GM12878 (cell line): ENCODE data around the gene ASGR2. TPM values are rescaled to one million over a fixed set of nuclear protein-coding genes. Genes with fewer than 3 reads are reported as not detected.

ENCODE experiments used
- ASH2L ChIP-seq: fragments of 300-600, 200-600 bp; sonication (generic); IDR thresholded peaks from 2 replicates; pipeline ENCODE4 v1.6.1; 2017; ENCODE audit warnings: low read depth, mild to moderate bottlenecking, borderline replicate concordance
- BCL3 ChIP-seq: IDR thresholded peaks from 2 replicates; pipeline ENCODE4 v1.6.1; 2011; ENCODE audit warnings: borderline replicate concordance, low read depth, mild to moderate bottlenecking, moderate library complexity, low read length; ENCODE audit not compliant: insufficient read depth, poor library complexity, severe bottlenecking
- CBFB ChIP-seq: IDR thresholded peaks from 2 replicates; pipeline ENCODE4 v1.6.1; 2016; ENCODE audit warnings: antibody characterized with exemption, low read depth
- FOXM1 ChIP-seq: IDR thresholded peaks from 2 replicates; pipeline ENCODE4 v1.6.1; 2012; ENCODE audit warnings: low read depth, mild to moderate bottlenecking, inconsistent platforms, low read length, moderate library complexity
- IRF5 ChIP-seq: fragments of 450-650 bp; IDR thresholded peaks from 2 replicates; pipeline ENCODE4 v1.6.1; 2017; ENCODE audit warnings: borderline replicate concordance
- MXI1 ChIP-seq: fragments of 150-350 bp; IDR thresholded peaks from 2 replicates; pipeline ENCODE4 v1.6.1; 2011; ENCODE audit warnings: low read depth, mild to moderate bottlenecking, inconsistent platforms, low read length, improper control_type of control experiment
- NBN ChIP-seq: fragments of 450-650 bp; IDR thresholded peaks from 2 replicates; pipeline ENCODE4 v1.6.1; 2016
- NFYA ChIP-seq: IDR thresholded peaks from 2 replicates; pipeline ENCODE4 v1.6.1; 2011; ENCODE audit warnings: low read depth, mild to moderate bottlenecking, low read length, improper control_type of control experiment, borderline replicate concordance
- POLR2A ChIP-seq: IDR thresholded peaks from 2 replicates; pipeline ENCODE4 v1.6.1; 2011; ENCODE audit warnings: low read depth, mild to moderate bottlenecking, low read length
- TAF1 ChIP-seq: IDR thresholded peaks from 2 replicates; pipeline ENCODE4 v1.6.1; 2011; ENCODE audit warnings: mild to moderate bottlenecking, low read depth, low read length, borderline replicate concordance
- TCF7 ChIP-seq: IDR thresholded peaks from 2 replicates; pipeline ENCODE4 v1.6.1; 2014; ENCODE audit warnings: antibody characterized with exemption, borderline replicate concordance
- ZBED1 ChIP-seq: IDR thresholded peaks from 2 replicates; pipeline ENCODE4 v1.6.1; 2016; ENCODE audit warnings: borderline replicate concordance
- ZNF24 ChIP-seq: fragments of 450-650 bp; IDR thresholded peaks from 2 replicates; pipeline ENCODE4 v1.6.1; 2017; ENCODE audit warnings: antibody characterized with exemption, mild to moderate bottlenecking
- ZNF384 ChIP-seq: IDR thresholded peaks from 2 replicates; pipeline ENCODE4 v1.6.1; 2012; ENCODE audit warnings: low read depth, mild to moderate bottlenecking, low read length, improper control_type of control experiment, borderline replicate concordance
- ZSCAN29 ChIP-seq: fragments of 450-650 bp; IDR thresholded peaks from 2 replicates; pipeline ENCODE4 v1.6.1; 2017; ENCODE audit warnings: mild to moderate bottlenecking, moderate library complexity
- polyA plus RNA-seq, 11 experiments: library from polyadenylated mRNA; depleted of rRNA in 4 of 11; unstranded in 6 of 11; stranded (reverse) in 5 of 11; fragments of >200 nt; fragmentation: Nextera tagmentation in 4 of 11; fragmentation: Illumina TruSeq in 1 of 11; extraction: Ambion mirVana in 4 of 11; extraction: Trizol in 1 of 11; gene quantifications; 1 replicate in 1 of 11; 2 replicates in 10 of 11; pipeline versions ENCODE4 v1.2.1 to v1.2.3, GENCODE V29; 2011 to 2016; ENCODE audit warnings: inconsistent platforms in 2 of 11, missing spikeins in 2 of 11, low read depth in 1 of 11
- total RNA-seq, 4 experiments: library from RNA; depleted of rRNA in 3 of 4; stranded (reverse); fragments of >200 nt in 3 of 4; fragmentation: Illumina TruSeq in 1 of 4; extraction: Trizol in 1 of 4; gene quantifications; 2 replicates each; pipeline versions ENCODE4 v1.2.1 to v1.2.3, GENCODE V29; 2013 to 2021
- TF ChIP-seq, protein P1 (sequence below): fragments of 450-650 bp; IDR thresholded peaks from 2 replicates; pipeline ENCODE4 v1.6.1; 2016; ENCODE audit warnings: mild to moderate bottlenecking, moderate library complexity, borderline replicate concordance
- TF ChIP-seq, protein P2 (sequence below), 3 experiments: IDR thresholded peaks in 2 of 3; conservative IDR thresholded peaks in 1 of 3; 2 replicates each; pipeline ENCODE4 v1.5.1; 2011; ENCODE audit warnings: low read depth in 3 of 3, low read length in 3 of 3, mild to moderate bottlenecking in 3 of 3, control low read depth in 2 of 3, moderate library complexity in 2 of 3, inconsistent platforms in 1 of 3, mixed read lengths in 1 of 3; ENCODE audit not compliant: control insufficient read depth in 2 of 3, insufficient read depth in 1 of 3; ENCODE audit errors: extremely low read depth in 1 of 3

The ASGR2 gene
- total and polyA plus RNA-seq, 10 of the 15 experiments (the other 5 are each of a cell fraction or from before 2014, with no cell fraction given), result not detected

GRCh38 chr17:7136266-7136877, 21.8 kb upstream of the ASGR2 start (continued):
- TF ChIP-seq IRF5, result no peak
- TF ChIP-seq CBFB, result no peak
- no peak for TF ChIP-seq MXI1
- TF ChIP-seq, protein P1, sequence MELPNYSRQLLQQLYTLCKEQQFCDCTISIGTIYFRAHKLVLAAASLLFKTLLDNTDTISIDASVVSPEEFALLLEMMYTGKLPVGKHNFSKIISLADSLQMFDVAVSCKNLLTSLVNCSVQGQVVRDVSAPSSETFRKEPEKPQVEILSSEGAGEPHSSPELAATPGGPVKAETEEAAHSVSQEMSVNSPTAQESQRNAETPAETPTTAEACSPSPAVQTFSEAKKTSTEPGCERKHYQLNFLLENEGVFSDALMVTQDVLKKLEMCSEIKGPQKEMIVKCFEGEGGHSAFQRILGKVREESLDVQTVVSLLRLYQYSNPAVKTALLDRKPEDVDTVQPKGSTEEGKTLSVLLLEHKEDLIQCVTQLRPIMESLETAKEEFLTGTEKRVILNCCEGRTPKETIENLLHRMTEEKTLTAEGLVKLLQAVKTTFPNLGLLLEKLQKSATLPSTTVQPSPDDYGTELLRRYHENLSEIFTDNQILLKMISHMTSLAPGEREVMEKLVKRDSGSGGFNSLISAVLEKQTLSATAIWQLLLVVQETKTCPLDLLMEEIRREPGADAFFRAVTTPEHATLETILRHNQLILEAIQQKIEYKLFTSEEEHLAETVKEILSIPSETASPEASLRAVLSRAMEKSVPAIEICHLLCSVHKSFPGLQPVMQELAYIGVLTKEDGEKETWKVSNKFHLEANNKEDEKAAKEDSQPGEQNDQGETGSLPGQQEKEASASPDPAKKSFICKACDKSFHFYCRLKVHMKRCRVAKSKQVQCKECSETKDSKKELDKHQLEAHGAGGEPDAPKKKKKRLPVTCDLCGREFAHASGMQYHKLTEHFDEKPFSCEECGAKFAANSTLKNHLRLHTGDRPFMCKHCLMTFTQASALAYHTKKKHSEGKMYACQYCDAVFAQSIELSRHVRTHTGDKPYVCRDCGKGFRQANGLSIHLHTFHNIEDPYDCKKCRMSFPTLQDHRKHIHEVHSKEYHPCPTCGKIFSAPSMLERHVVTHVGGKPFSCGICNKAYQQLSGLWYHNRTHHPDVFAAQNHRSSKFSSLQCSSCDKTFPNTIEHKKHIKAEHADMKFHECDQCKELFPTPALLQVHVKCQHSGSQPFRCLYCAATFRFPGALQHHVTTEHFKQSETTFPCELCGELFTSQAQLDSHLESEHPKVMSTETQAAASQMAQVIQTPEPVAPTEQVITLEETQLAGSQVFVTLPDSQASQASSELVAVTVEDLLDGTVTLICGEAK, result no peak
- TF ChIP-seq, protein P2, sequence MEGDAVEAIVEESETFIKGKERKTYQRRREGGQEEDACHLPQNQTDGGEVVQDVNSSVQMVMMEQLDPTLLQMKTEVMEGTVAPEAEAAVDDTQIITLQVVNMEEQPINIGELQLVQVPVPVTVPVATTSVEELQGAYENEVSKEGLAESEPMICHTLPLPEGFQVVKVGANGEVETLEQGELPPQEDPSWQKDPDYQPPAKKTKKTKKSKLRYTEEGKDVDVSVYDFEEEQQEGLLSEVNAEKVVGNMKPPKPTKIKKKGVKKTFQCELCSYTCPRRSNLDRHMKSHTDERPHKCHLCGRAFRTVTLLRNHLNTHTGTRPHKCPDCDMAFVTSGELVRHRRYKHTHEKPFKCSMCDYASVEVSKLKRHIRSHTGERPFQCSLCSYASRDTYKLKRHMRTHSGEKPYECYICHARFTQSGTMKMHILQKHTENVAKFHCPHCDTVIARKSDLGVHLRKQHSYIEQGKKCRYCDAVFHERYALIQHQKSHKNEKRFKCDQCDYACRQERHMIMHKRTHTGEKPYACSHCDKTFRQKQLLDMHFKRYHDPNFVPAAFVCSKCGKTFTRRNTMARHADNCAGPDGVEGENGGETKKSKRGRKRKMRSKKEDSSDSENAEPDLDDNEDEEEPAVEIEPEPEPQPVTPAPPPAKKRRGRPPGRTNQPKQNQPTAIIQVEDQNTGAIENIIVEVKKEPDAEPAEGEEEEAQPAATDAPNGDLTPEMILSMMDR (IDR thresholded peaks at IDR 0.05 in 2 of 3, conservative IDR thresholded peaks at IDR 0.05 in 1 of 3; ENCODE audit: control insufficient read depth in 2 of 3, extremely low read depth in 1 of 3, insufficient read depth in 1 of 3, low read depth in 3 of 3, low read length in 3 of 3), result peak; percentile 83 to 91 (median 89)
- no peak for TF ChIP-seq TAF1
- no peak for TF ChIP-seq ASH2L
- no peak for TF ChIP-seq ZNF24
- TF ChIP-seq TCF7, result no peak
- no peak for TF ChIP-seq NFYA
- no peak for TF ChIP-seq ZBED1
- TF ChIP-seq ZSCAN29, result no peak
- no peak for TF ChIP-seq BCL3
- peak; percentile 93 for TF ChIP-seq ZNF384
- 0 out of 2 replicates have a peak, but pooled peaks have one; percentile 29 for TF ChIP-seq NBN
- no peak for TF ChIP-seq POLR2A
- TF ChIP-seq FOXM1, result no peak
